VCaP (cell line): ENCODE measurements around the gene SFXN2.
"Not testable (repeated sequence)": the region's sequence is repeated elsewhere in the genome, so short reads cannot be mapped to it uniquely, and the experiment has no call there.

Experiments
- H3K27ac ChIP-seq: fragments of 450-650 bp; 2 replicates; pipeline ENCODE4 v1.5.1; 2017
- TF ChIP-seq, protein P1 (sequence below): fragments of 450-650 bp; conservative IDR thresholded peaks from 2 replicates; pipeline ENCODE4 v1.5.1; 2017; ENCODE audit warnings: mild to moderate bottlenecking, moderate library complexity

The SFXN2 gene

GRCh38 chr10:102682981-102683380 lies 31.5 kb upstream of the SFXN2 start:
- H3K27ac ChIP-seq = no peak overlapping the region
- TF ChIP-seq, protein P1, sequence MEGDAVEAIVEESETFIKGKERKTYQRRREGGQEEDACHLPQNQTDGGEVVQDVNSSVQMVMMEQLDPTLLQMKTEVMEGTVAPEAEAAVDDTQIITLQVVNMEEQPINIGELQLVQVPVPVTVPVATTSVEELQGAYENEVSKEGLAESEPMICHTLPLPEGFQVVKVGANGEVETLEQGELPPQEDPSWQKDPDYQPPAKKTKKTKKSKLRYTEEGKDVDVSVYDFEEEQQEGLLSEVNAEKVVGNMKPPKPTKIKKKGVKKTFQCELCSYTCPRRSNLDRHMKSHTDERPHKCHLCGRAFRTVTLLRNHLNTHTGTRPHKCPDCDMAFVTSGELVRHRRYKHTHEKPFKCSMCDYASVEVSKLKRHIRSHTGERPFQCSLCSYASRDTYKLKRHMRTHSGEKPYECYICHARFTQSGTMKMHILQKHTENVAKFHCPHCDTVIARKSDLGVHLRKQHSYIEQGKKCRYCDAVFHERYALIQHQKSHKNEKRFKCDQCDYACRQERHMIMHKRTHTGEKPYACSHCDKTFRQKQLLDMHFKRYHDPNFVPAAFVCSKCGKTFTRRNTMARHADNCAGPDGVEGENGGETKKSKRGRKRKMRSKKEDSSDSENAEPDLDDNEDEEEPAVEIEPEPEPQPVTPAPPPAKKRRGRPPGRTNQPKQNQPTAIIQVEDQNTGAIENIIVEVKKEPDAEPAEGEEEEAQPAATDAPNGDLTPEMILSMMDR = no peak

GRCh38 chr10:102683736-102684135 lies 30.7 kb upstream of the SFXN2 start:
- no peak overlapping the region for H3K27ac ChIP-seq
- TF ChIP-seq, protein P1 = no peak

GRCh38 chr10:102691285-102692066 lies 23.0 kb upstream of the SFXN2 start:
- TF ChIP-seq, protein P1 = no peak
- H3K27ac ChIP-seq = no peak overlapping the region

GRCh38 chr10:102695401-102695800 lies 19.0 kb upstream of the SFXN2 start:
- not testable (repeated sequence) for H3K27ac ChIP-seq

GRCh38 chr10:102696736-102697135 lies 17.7 kb upstream of the SFXN2 start:
- TF ChIP-seq, protein P1 = no peak
- no peak overlapping the region for H3K27ac ChIP-seq

DNA sequence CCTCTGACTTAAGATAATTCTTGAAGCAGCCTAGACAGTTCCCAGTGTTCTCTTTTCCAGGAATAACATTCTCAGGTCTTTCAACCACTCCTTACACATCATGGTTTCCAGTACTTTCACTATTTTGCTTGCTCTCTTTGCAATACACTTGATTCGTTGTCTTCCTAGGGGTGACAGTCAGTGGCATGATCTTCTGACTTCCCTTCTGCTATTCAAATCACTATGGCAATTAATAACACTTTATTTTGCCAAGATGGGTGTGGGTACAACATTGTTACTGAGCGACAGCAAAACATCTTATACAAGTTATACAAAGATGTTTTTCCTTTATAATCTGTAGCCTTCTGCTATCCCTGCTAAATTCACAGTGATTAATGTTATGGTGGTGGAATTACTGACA lies 15.5 kb upstream of the SFXN2 start:
- H3K27ac ChIP-seq = no peak overlapping the region
- TF ChIP-seq, protein P1 = no peak

DNA sequence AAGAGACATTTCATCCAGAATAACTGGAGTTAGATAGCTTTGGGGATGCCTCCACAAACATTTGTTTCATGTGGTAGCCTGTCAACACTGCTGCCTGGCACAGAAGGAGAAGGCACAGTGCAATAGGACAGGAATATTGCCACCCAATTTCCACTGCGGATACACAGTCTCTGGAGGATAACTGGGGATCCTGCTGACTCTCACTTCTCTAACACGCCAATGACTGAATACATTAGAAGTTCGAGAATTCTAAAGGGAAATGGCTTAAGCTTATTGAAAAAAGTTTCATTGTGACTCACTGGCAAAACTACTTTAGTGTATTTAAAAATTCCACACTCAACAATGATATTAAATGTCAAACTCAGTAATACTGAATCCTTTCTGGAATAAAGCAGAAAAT lies 13.2 kb upstream of the SFXN2 start:
- H3K27ac ChIP-seq = no peak overlapping the region
- TF ChIP-seq, protein P1 = no peak

DNA sequence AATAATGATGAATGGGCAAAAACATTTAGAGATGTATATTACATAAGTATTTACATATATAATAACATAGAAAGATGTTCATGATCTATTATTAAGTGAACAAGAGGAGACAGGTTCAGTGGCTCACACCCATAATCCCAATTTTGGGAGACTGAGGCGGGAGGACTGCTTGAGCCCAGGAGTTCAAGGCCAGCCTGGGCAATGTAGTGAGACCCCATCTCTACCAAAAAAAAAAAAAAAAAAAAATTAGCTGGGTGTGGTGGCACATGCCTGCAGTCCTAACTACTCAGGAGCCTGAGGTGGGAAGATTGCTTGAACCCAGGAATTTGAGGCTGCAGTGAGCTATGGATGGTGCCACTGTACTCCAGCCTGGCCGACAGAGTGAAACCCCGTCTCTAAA lies 12.6 kb upstream of the SFXN2 start:
- TF ChIP-seq, protein P1 = no peak
- no peak overlapping the region for H3K27ac ChIP-seq
